Colonic mucosa (tissue), 4 donors: ENCODE results near the gene GORASP2. TPM values are rescaled to one million over a fixed set of nuclear protein-coding genes. Genes with fewer than 3 reads are reported as not detected.

ENCODE experiments used
- DNase-seq: peaks from one replicate; pipeline ENCODE4 v3.0.0-alpha.2; 2020
- H3K27ac ChIP-seq: fragments of 200-600 bp; one replicate; pipeline ENCODE4 v1.8.0; 2021
- H3K27me3 ChIP-seq: fragments of 200-600 bp; one replicate; pipeline ENCODE4 v1.8.0; 2021
- H3K36me3 ChIP-seq: fragments of 200-600 bp; one replicate; pipeline ENCODE4 v1.8.0; 2021
- H3K4me1 ChIP-seq: fragments of 200-600 bp; one replicate; pipeline ENCODE4 v1.8.0; 2021; ENCODE audit warnings: mild to moderate bottlenecking
- H3K4me3 ChIP-seq: fragments of 200-600 bp; one replicate; pipeline ENCODE4 v1.8.0; 2021
- H3K9ac ChIP-seq, 2 donors: one replicate each; pipeline ENCODE4 v1.7.0; 2013; ENCODE audit warnings: control low read depth in 2 of 2, low read depth in 2 of 2, low read length in 2 of 2
- H3K9me3 ChIP-seq: fragments of 200-600 bp; one replicate; pipeline ENCODE4 v1.8.0; 2021
- intact Hi-C: fragments of 100-400 bp; cut with DNase I; formaldehyde crosslinking; loops from one replicate; pipeline ENCODE4 v1.14.1; 2022
- total RNA-seq, 2 donors: library from RNA; stranded (reverse); fragmentation: NEBNext Ultra II Directional in 1 of 2; extraction: Animal tissue kit (Norgen Biotek cat#: 25700) in 1 of 2; gene quantifications; one replicate each; pipeline ENCODE4 v1.2.1, GENCODE V29; 2021
- TF ChIP-seq, protein P1 (sequence below): fragments of 200-600 bp; IDR thresholded peaks from one replicate; pipeline ENCODE4 v1.8.0; 2022; ENCODE audit warnings: antibody characterized with exemption, mild to moderate bottlenecking
- donor health status: healthy.
- donor health status: DM: no; HTN: no; CAD: no.
- donor health status: DM: no; HTN: no; CAD: no.

GORASP2 gene
- total RNA-seq, 2 donors from 2014 or later, result 78.4 to 79.8 TPM

GRCh38 chr2:170975127-170975942 is 46.3 kb downstream of the GORASP2 start:
- no peaks in the 10 kb centered on the region for H3K27me3 ChIP-seq
- TF ChIP-seq, protein P1, sequence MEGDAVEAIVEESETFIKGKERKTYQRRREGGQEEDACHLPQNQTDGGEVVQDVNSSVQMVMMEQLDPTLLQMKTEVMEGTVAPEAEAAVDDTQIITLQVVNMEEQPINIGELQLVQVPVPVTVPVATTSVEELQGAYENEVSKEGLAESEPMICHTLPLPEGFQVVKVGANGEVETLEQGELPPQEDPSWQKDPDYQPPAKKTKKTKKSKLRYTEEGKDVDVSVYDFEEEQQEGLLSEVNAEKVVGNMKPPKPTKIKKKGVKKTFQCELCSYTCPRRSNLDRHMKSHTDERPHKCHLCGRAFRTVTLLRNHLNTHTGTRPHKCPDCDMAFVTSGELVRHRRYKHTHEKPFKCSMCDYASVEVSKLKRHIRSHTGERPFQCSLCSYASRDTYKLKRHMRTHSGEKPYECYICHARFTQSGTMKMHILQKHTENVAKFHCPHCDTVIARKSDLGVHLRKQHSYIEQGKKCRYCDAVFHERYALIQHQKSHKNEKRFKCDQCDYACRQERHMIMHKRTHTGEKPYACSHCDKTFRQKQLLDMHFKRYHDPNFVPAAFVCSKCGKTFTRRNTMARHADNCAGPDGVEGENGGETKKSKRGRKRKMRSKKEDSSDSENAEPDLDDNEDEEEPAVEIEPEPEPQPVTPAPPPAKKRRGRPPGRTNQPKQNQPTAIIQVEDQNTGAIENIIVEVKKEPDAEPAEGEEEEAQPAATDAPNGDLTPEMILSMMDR, result no peak
- H3K27ac ChIP-seq, result no peak overlapping the region
- intact Hi-C loops, result no loop called here
- peaks cover 3% of the 10 kb centered on the region for H3K4me1 ChIP-seq
- no peaks in the 10 kb centered on the region for H3K9me3 ChIP-seq
- no peak overlapping the region for H3K9ac ChIP-seq
- DNase-seq, result no peak
- no peaks in the 10 kb centered on the region for H3K36me3 ChIP-seq
- no peak overlapping the region for H3K4me3 ChIP-seq

GRCh38 chr2:170975943-170976270 is 46.9 kb downstream of the GORASP2 start:
- H3K27me3 ChIP-seq, result no peaks in the 10 kb centered on the region
- no peaks in the 10 kb centered on the region for H3K36me3 ChIP-seq
- H3K9me3 ChIP-seq, result no peaks in the 10 kb centered on the region
- peaks cover 3% of the 10 kb centered on the region for H3K4me1 ChIP-seq
- no peak overlapping the region for H3K27ac ChIP-seq
- DNase-seq, result no peak
- no peak overlapping the region for H3K4me3 ChIP-seq
- TF ChIP-seq, protein P1, result no peak
- intact Hi-C loops, result no loop called here
- no peak overlapping the region for H3K9ac ChIP-seq

GRCh38 chr2:170984079-170984478 is 55.0 kb downstream of the GORASP2 start:
- H3K9me3 ChIP-seq, result no peaks in the 10 kb centered on the region
- H3K4me3 ChIP-seq, result no peak overlapping the region
- DNase-seq, result no peak
- H3K36me3 ChIP-seq, result no peaks in the 10 kb centered on the region
- intact Hi-C loops, result no loop called here
- no peaks in the 10 kb centered on the region for H3K4me1 ChIP-seq
- no peaks in the 10 kb centered on the region for H3K27me3 ChIP-seq
- TF ChIP-seq, protein P1, result no peak
- no peak overlapping the region for H3K27ac ChIP-seq
- H3K9ac ChIP-seq, result no peak overlapping the region

DNA sequence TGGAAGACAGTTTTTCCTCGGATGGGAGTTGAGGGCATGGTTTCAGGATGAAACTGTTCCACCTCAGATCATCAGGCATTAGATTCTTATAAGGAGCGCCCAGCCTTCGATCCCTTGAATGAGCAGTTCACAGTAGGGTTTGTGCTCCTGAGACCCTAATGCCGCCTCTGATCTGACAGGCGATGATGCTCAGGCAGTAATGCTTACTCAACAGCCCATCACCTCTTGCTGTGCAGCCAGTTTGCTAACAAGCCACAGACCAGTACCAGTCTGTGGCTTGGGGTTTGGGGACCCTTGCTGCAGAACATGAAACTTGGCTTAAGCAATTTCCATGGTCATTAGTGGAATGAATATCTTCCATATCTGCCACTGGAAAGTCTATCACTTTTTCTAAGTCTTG is 56.4 kb downstream of the GORASP2 start:
- Histone ChIP-seq H3K4me3 (no peak overlapping the region), H3K27ac (no peak overlapping the region), H3K36me3 (no peaks in the 10 kb centered on the region), H3K9me3 (no peaks in the 10 kb centered on the region), H3K4me1 (no peaks in the 10 kb centered on the region), H3K27me3 (no peaks in the 10 kb centered on the region), H3K9ac (no peak overlapping the region)
- TF ChIP-seq, protein P1, result no peak
- intact Hi-C loops, result no loop called here
- no peak for DNase-seq

DNA sequence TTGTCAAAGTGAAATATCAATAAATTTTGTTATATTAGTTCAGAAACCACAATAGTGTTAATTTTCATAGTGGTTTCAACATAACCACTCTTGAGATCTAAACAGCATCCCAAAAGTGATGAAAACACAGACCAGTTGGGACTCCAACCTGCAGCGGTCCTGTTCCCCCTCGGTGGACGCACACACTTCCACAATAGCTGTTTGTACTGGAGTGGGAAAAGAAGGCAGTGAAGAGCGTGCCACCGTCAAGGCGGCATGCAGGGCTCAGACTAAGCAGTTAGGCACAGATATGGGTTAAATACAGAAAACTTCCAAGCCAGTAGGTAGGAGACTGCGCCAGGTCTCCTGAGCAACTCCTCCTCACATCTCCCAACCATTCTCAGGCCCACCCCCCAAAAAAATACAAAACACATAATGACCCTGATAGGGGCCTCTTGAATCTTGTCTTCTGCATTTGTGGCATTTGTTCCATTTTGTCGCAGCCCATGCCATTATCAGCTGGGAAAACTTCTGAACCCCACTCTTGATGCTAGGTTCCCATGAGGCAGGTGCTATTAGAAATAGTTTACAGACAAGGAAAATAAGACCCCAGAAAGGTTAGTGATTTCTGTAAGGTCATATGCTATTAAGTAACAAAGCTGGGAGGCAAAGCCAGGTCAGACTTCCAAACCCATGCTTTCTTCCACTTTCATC is 57.7 kb downstream of the GORASP2 start:
- Histone ChIP-seq H3K4me1 (no peaks in the 10 kb centered on the region), H3K27ac (no peak overlapping the region), H3K36me3 (no peaks in the 10 kb centered on the region), H3K9me3 (no peaks in the 10 kb centered on the region), H3K4me3 (no peak overlapping the region), H3K27me3 (no peaks in the 10 kb centered on the region), H3K9ac (no peak overlapping the region)
- TF ChIP-seq, protein P1, result no peak
- intact Hi-C loops, result no loop called here
- no peak for DNase-seq
